ENCODE results near the gene DOCK8. TPM values are rescaled to one million over a fixed set of nuclear protein-coding genes. Genes with fewer than 3 reads are reported as not detected.

Gene DOCK8
- total RNA-seq, 4 donors from 2014 or later = 18.1 to 33.3 (median 28.6) TPM

GRCh38 chr9:382383-382782 is 167.7 kb downstream of the DOCK8 start:
- ATAC-seq (ENCODE audit: low FRiP score) = no peak
- no peak for TF ChIP-seq CTCF (IDR thresholded peaks at IDR 0.05)
- DNase-seq (ENCODE audit: low spot score) = no peak

- DNase-seq (ENCODE audit: low spot score) (no peak), ATAC-seq (ENCODE audit: low FRiP score) (peak; percentile 93)
- TF ChIP-seq CTCF (IDR thresholded peaks at IDR 0.05) = peak in 1 of 3 donors; percentile 55
Measured at GRCh38 chr9:385818-386398, 171.2 kb downstream of the DOCK8 start.

- DNase-seq (ENCODE audit: low spot score) = no peak
- ATAC-seq (ENCODE audit: low FRiP score) = no peak
- TF ChIP-seq CTCF (IDR thresholded peaks at IDR 0.05) = no peak
Measured at GRCh38 chr9:389159-389558, 174.5 kb downstream of the DOCK8 start.

- DNase-seq (ENCODE audit: low spot score) (no peak), ATAC-seq (ENCODE audit: low FRiP score) (no peak)
- no peak for TF ChIP-seq CTCF (IDR thresholded peaks at IDR 0.05)
Measured at GRCh38 chr9:389758-390157, 175.1 kb downstream of the DOCK8 start.

- DNase-seq (ENCODE audit: low spot score) = no peak
Measured at GRCh38 chr9:392077-392804, 177.6 kb downstream of the DOCK8 start.

GRCh38 chr9:394347-395052 is 179.8 kb downstream of the DOCK8 start:
- no peak for ATAC-seq (ENCODE audit: low FRiP score)
- TF ChIP-seq CTCF (IDR thresholded peaks at IDR 0.05) = no peak

More at GRCh38 chr9:392077-392804, 177.6 kb downstream of the DOCK8 start:
- no peak for ATAC-seq (ENCODE audit: low FRiP score)
- TF ChIP-seq CTCF (IDR thresholded peaks at IDR 0.05) = no peak

More at GRCh38 chr9:394347-395052, 179.8 kb downstream of the DOCK8 start:
- no peak for DNase-seq (ENCODE audit: low spot score)
